ENCODE results near the gene SNAPC2.

The SNAPC2 gene

DNA sequence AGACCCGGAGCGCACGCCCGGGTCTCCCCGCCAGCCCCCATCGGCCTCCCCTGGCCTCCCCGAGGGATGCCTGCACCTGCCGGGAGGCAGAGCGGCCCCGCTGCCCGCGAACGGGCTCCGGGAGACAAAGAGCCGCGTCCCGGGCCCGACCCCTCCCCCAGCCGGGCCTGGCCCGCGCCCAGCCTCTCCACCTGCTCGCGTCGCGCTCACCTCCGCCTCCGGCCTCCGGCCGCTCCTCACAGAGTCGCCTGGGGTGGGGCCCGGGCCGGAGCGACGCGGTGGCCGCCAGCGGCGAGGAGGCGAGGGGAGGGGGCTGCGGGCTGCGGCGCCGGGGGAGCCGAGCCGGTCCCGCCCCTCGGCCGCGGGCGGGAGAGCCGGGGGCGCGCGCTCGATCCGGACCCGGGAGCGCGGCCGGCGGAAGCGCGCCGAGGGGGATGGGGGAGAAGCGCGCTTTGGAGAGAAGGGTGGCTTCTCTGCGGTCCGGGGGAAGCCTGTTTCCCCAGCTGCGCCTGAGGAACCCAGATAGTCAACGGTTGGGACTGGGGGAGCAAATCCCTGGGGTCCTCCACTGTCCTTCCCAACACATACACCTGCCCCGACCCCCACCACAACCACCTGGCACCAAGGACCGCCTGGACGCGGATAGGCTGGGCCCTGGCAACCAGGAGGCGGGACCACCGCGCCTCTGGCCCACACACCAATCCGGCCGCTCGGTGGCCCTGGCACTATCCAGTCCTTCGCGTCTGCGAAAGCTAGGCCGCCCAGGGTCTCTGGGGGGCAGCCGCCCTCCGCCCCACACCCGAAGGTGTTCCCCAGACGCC is 45.9 kb upstream of the SNAPC2 start, which contains the start of gene PRR36:
PRR36 (minus strand) TSS at position 315 of the 821 bp plus-strand sequence. CDS start 701 bp downstream, outside the sequence.
- H3K4me2 ChIP-seq (ENCODE audit: low read depth, low read length) = no peak within 1 kb of the TSS
- no peaks in the 10 kb centered on the region for H3K36me3 ChIP-seq (replicated peaks; ENCODE audit: insufficient read depth, low read length)
- H3K27me3 ChIP-seq (replicated peaks; ENCODE audit: insufficient read depth, low read length) = peaks cover 30% of the 10 kb centered on the region
- no peak within 1 kb of the TSS for H3K9ac ChIP-seq (ENCODE audit: low read length)
- peaks cover 12% of the 10 kb centered on the region for H3F3A ChIP-seq (ENCODE audit: insufficient read depth, low read length)
- no peak within 1 kb of the TSS for H3K4me3 ChIP-seq (ENCODE audit: low read length)
- H3K79me2 ChIP-seq (ENCODE audit: low read length) = no peaks in the 10 kb centered on the region
- H3K4me1 ChIP-seq (ENCODE audit: low read length) = peaks cover 11% of the 10 kb centered on the region; the same call in 1 of the 2 replicates
- no peak for TF ChIP-seq EZH2phosphoT487 (IDR thresholded peaks at IDR 0.05; ENCODE audit: low read length)
- TF ChIP-seq CTCF (IDR thresholded peaks at IDR 0.05; ENCODE audit: low read length) = no peak
- no peak for TF ChIP-seq EZH2 (optimal IDR thresholded peaks at IDR 0.05; ENCODE audit: low read depth, low read length)
- no peaks in the 10 kb centered on the region for H4K20me1 ChIP-seq (ENCODE audit: insufficient read depth, low read length)
- no peak within 1 kb of the TSS for H3K27ac ChIP-seq (ENCODE audit: low read length)
- no peak for DNase-seq
- no peak within 1 kb of the TSS for H2AFZ ChIP-seq (ENCODE audit: low read length)
- no peaks in the 10 kb centered on the region for H3K9me3 ChIP-seq (replicated peaks; ENCODE audit: insufficient read depth, low read length)
- no peaks in the 10 kb centered on the region for H3K9me2 ChIP-seq (replicated peaks; ENCODE audit: insufficient read depth, low read length)

DNA sequence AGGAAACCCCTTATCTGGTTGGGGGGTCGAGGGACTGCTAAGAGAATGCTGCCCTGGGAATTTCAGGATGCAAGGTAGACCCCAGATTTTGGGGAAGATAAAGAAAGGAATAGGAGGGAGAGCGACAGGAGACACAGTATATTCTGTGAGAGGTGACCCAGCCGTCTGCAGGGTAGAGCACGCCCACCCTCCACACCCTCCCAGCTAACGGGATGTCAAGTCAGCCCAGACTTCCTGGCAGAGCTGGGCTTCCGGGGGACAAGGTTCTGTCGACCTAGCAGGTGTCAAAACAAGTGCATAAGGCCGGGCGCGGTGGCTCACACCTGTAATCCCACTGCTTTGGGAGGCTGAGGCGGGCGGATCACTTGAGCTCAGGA is 45.3 kb upstream of the SNAPC2 start:
- peaks cover 11% of the 10 kb centered on the region; the same call in 1 of the 2 replicates for H3K4me1 ChIP-seq (ENCODE audit: low read length)
- no peak overlapping the region for H3K4me3 ChIP-seq (ENCODE audit: low read length)

DNA sequence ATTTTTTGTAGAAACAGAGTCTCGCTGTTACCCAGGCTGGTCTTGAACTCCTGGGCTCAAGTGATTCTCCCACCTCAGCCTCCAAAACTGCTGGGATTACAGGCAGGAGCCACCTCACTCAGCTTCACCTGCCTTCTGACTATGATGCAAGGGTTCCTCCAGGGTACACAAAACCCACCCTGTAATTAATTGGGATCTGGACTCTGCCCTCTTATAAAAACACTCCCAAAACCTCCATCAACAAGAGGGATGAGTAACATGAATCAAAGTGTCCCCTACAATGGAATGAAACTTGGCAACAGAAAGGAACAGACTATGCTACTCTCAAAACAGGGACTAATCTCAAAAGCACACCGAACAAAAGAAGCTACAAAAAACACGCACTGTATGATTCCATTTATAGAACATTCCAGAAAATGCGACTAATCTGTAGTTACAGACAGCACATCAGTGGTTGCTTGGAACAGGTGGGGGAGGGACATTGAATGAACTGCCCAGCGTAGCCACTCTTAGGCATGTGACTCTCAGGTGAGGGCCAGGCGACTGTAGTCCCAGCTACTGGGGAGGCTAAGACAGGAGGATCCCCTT is 42.8 kb upstream of the SNAPC2 start:
- DNase-seq = no peak
- Histone ChIP-seq H4K20me1 (ENCODE audit: insufficient read depth, low read length) (no peaks in the 10 kb centered on the region), H3K36me3 (replicated peaks; ENCODE audit: insufficient read depth, low read length) (no peaks in the 10 kb centered on the region), H3K9me2 (replicated peaks; ENCODE audit: insufficient read depth, low read length) (no peaks in the 10 kb centered on the region), H3K27me3 (replicated peaks; ENCODE audit: insufficient read depth, low read length) (peaks cover 30% of the 10 kb centered on the region), H3K4me3 (ENCODE audit: low read length) (no peak overlapping the region), H3K9ac (ENCODE audit: low read length) (no peak overlapping the region), H3K27ac (ENCODE audit: low read length) (no peak overlapping the region), H2AFZ (ENCODE audit: low read length) (no peak overlapping the region), H3K4me2 (ENCODE audit: low read depth, low read length) (no peak overlapping the region), H3K4me1 (ENCODE audit: low read length) (no peaks in the 10 kb centered on the region), H3K9me3 (replicated peaks; ENCODE audit: insufficient read depth, low read length) (no peaks in the 10 kb centered on the region), H3K79me2 (ENCODE audit: low read length) (no peaks in the 10 kb centered on the region), H3F3A (ENCODE audit: insufficient read depth, low read length) (no peaks in the 10 kb centered on the region)
- TF ChIP-seq EZH2phosphoT487 (IDR thresholded peaks at IDR 0.05; ENCODE audit: low read length) = no peak
- TF ChIP-seq CTCF (IDR thresholded peaks at IDR 0.05; ENCODE audit: low read length) = no peak
- TF ChIP-seq EZH2 (optimal IDR thresholded peaks at IDR 0.05; ENCODE audit: low read depth, low read length) = no peak

More for the DNA sequence above, 45.3 kb upstream of the SNAPC2 start:
- no peak for TF ChIP-seq EZH2 (optimal IDR thresholded peaks at IDR 0.05; ENCODE audit: low read depth, low read length)
- no peak for TF ChIP-seq CTCF (IDR thresholded peaks at IDR 0.05; ENCODE audit: low read length)
- TF ChIP-seq EZH2phosphoT487 (IDR thresholded peaks at IDR 0.05; ENCODE audit: low read length) = no peak
- H3K79me2 ChIP-seq (ENCODE audit: low read length) = no peaks in the 10 kb centered on the region
- no peaks in the 10 kb centered on the region for H3K9me2 ChIP-seq (replicated peaks; ENCODE audit: insufficient read depth, low read length)
- H3K27ac ChIP-seq (ENCODE audit: low read length) = no peak overlapping the region
- H3K36me3 ChIP-seq (replicated peaks; ENCODE audit: insufficient read depth, low read length) = no peaks in the 10 kb centered on the region
- H4K20me1 ChIP-seq (ENCODE audit: insufficient read depth, low read length) = no peaks in the 10 kb centered on the region
- no peak overlapping the region for H2AFZ ChIP-seq (ENCODE audit: low read length)
- H3K9ac ChIP-seq (ENCODE audit: low read length) = no peak overlapping the region
- DNase-seq = no peak
- H3K9me3 ChIP-seq (replicated peaks; ENCODE audit: insufficient read depth, low read length) = no peaks in the 10 kb centered on the region
- peaks cover 30% of the 10 kb centered on the region for H3K27me3 ChIP-seq (replicated peaks; ENCODE audit: insufficient read depth, low read length)
- H3F3A ChIP-seq (ENCODE audit: insufficient read depth, low read length) = peaks cover 12% of the 10 kb centered on the region
- no peak overlapping the region for H3K4me2 ChIP-seq (ENCODE audit: low read depth, low read length)
